GM23338 (cell line): ENCODE results near the gene SH3RF2. TPM values are rescaled to one million over a fixed set of nuclear protein-coding genes. Genes with fewer than 3 reads are reported as not detected.

Experiments
- ATAC-seq: fragments of 200-7000 bp; cut with Tn5 transposase; 3 replicates; pipeline ENCODE4 v1.9.1; 2020
- DNase-seq: peaks from one replicate; pipeline ENCODE4 v3.0.0-alpha.2; 2015; ENCODE audit warnings: low spot score
- H2AFZ ChIP-seq: fragments of 200-600 bp; sonication (generic); 2 replicates; pipeline ENCODE4 v1.8.0; 2016; ENCODE audit warnings: antibody characterized with exemption, mild to moderate bottlenecking, moderate library complexity
- H3F3A ChIP-seq: fragments of 200-600 bp; sonication (generic); replicated peaks from 2 replicates; pipeline ENCODE4 v1.8.0; 2017; ENCODE audit warnings: antibody characterized with exemption, mixed run types, low read depth
- H3K27ac ChIP-seq: fragments of 200-600 bp; sonication (generic); 2 replicates; pipeline ENCODE4 v1.6.1; 2016; ENCODE audit warnings: low read depth
- H3K27me3 ChIP-seq: fragments of 200-600 bp; sonication (generic); 2 replicates; pipeline ENCODE4 v1.8.0; 2016; ENCODE audit warnings: mild to moderate bottlenecking, mixed run types, moderate library complexity; ENCODE audit not compliant: insufficient read depth
- H3K36me3 ChIP-seq: fragments of 200-600 bp; sonication (generic); 2 replicates; pipeline ENCODE4 v1.8.0; 2016; ENCODE audit warnings: mild to moderate bottlenecking; ENCODE audit not compliant: insufficient read depth
- H3K4me1 ChIP-seq: fragments of 200-600 bp; sonication (generic); 2 replicates; pipeline ENCODE4 v1.8.0; 2016; ENCODE audit warnings: mild to moderate bottlenecking, moderate library complexity; ENCODE audit not compliant: insufficient read depth
- H3K4me2 ChIP-seq: fragments of 200-600 bp; sonication (generic); 2 replicates; pipeline ENCODE4 v1.7.1; 2017; ENCODE audit warnings: mixed run types
- H3K4me3 ChIP-seq: fragments of 200-600 bp; sonication (generic); 2 replicates; pipeline ENCODE4 v1.6.1; 2016; ENCODE audit warnings: mixed run types
- H3K79me2 ChIP-seq: fragments of 200-600 bp; sonication (generic); replicated peaks from 2 replicates; pipeline ENCODE4 v1.8.0; 2017; ENCODE audit warnings: mild to moderate bottlenecking; ENCODE audit not compliant: insufficient read depth
- H3K9me2 ChIP-seq: fragments of 200-600 bp; sonication (generic); 2 replicates; pipeline ENCODE4 v1.8.0; 2017; ENCODE audit not compliant: insufficient read depth
- H4K20me1 ChIP-seq: fragments of 200-600 bp; sonication (generic); replicated peaks from 2 replicates; pipeline ENCODE4 v1.8.0; 2017; ENCODE audit warnings: mild to moderate bottlenecking; ENCODE audit not compliant: insufficient read depth
- H3K27ac Mint-ChIP-seq: 2 replicates; pipeline ENCODE4 v1.8.0; 2020; ENCODE audit warnings: inconsistent platforms, mild to moderate bottlenecking, moderate library complexity, mixed read lengths
- H3K27me3 Mint-ChIP-seq: 3 replicates; pipeline ENCODE4 v1.8.0; 2022; ENCODE audit warnings: low read depth, mild to moderate bottlenecking, moderate library complexity, mixed read lengths, inconsistent platforms; ENCODE audit not compliant: insufficient read depth, poor library complexity
- H3K36me3 Mint-ChIP-seq: 3 replicates; pipeline ENCODE4 v1.8.0; 2021; ENCODE audit warnings: low read depth, mild to moderate bottlenecking, inconsistent platforms, moderate library complexity, mixed read lengths
- H3K4me1 Mint-ChIP-seq: 3 replicates; pipeline ENCODE4 v1.8.0; 2020; ENCODE audit warnings: mild to moderate bottlenecking, inconsistent platforms, mixed read lengths
- H3K4me3 Mint-ChIP-seq: 3 replicates; pipeline ENCODE4 v1.8.0; 2021; ENCODE audit warnings: moderate library complexity, mild to moderate bottlenecking, inconsistent platforms, mixed read lengths
- H3K9me3 Mint-ChIP-seq: 3 replicates; pipeline ENCODE4 v1.8.0; 2020; ENCODE audit warnings: moderate library complexity, mild to moderate bottlenecking, inconsistent platforms, mixed read lengths
- CREB1 ChIP-seq: fragments of 250-450 bp; sonication (Bioruptor Pico); IDR thresholded peaks from 2 replicates; pipeline ENCODE4 v1.5.0; 2020; ENCODE audit warnings: low read depth, mild to moderate bottlenecking, moderate library complexity
- CTCF ChIP-seq, 2 experiments: fragments of 200-600 bp in 1 of 2; sonication (generic) in 1 of 2; conservative IDR thresholded peaks; 2 replicates each; pipeline versions ENCODE4 v1.5.1 to v1.6.1; 2016 to 2017; ENCODE audit warnings: antibody characterized with exemption in 2 of 2, low read depth in 2 of 2, mild to moderate bottlenecking in 2 of 2, moderate library complexity in 1 of 2
- ETS1 ChIP-seq: IDR thresholded peaks from 2 replicates; pipeline ENCODE4 v1.6.1; 2016; ENCODE audit warnings: antibody characterized with exemption
- EZH2 ChIP-seq: fragments of 200-600 bp; sonication (generic); IDR thresholded peaks from one replicate; pipeline ENCODE4 v1.8.0; 2017; ENCODE audit warnings: antibody characterized with exemption, mild to moderate bottlenecking, low read depth; ENCODE audit not compliant: unreplicated experiment
- EZH2phosphoT487 ChIP-seq: fragments of 200-600 bp; sonication (generic); IDR thresholded peaks from one replicate; pipeline ENCODE4 v1.8.1; 2018; ENCODE audit warnings: antibody characterized with exemption; ENCODE audit not compliant: unreplicated experiment
- JUNB ChIP-seq: IDR thresholded peaks from one replicate; pipeline ENCODE4 v1.6.1; 2016; ENCODE audit warnings: antibody characterized with exemption; ENCODE audit not compliant: unreplicated experiment
- NANOG ChIP-seq: IDR thresholded peaks from 2 replicates; pipeline ENCODE4 v1.6.1; 2016; ENCODE audit warnings: antibody characterized with exemption, borderline replicate concordance
- POLR2AphosphoS5 ChIP-seq: IDR thresholded peaks from 2 replicates; pipeline ENCODE4 v1.6.1; 2016; ENCODE audit warnings: antibody characterized with exemption, low read depth
- REST ChIP-seq: IDR thresholded peaks from one replicate; pipeline ENCODE4 v1.6.1; 2018; ENCODE audit warnings: antibody characterized with exemption; ENCODE audit not compliant: unreplicated experiment
- STAT1 ChIP-seq: IDR thresholded peaks from one replicate; pipeline ENCODE4 v1.6.1; 2016; ENCODE audit warnings: antibody characterized with exemption; ENCODE audit not compliant: unreplicated experiment
- ZNF114 ChIP-seq: fragments of 250-450 bp; sonication (Bioruptor Pico); IDR thresholded peaks from 2 replicates; pipeline ENCODE4 v1.5.0; 2020; ENCODE audit warnings: mild to moderate bottlenecking, moderate library complexity
- ZNF331 ChIP-seq: fragments of 250-450 bp; sonication (Bioruptor Pico); IDR thresholded peaks from 2 replicates; pipeline ENCODE4 v1.5.0; 2020; ENCODE audit warnings: low read depth, mild to moderate bottlenecking, moderate library complexity
- ZNF462 ChIP-seq: fragments of 250-450 bp; sonication (Bioruptor Pico); IDR thresholded peaks from 2 replicates; pipeline ENCODE4 v1.5.0; 2020; ENCODE audit warnings: mild to moderate bottlenecking, moderate library complexity
- polyA plus RNA-seq: library from polyadenylated mRNA; unstranded; fragments of >200 nt; fragmentation: Nextera tagmentation; extraction: Ambion mirVana; gene quantifications from 2 replicates; pipeline ENCODE4 v1.2.1, GENCODE V29; 2016
- total RNA-seq: library from RNA; depleted of rRNA; stranded (reverse); fragments of >200 nt; shearing (Covaris generic); gene quantifications from 2 replicates; pipeline ENCODE4 v1.2.3, GENCODE V29; 2014

SH3RF2 gene
- total and polyA plus RNA-seq, 2 experiments from 2014 or later = 1.7 to 2.4 TPM

GRCh38 chr5:145976431-145977155 is 40.2 kb downstream of the SH3RF2 start:
- no peaks in the 10 kb centered on the region for H3K79me2 ChIP-seq
- Mint-ChIP-seq H3K9me3 (no peaks in the 10 kb centered on the region), H3K4me3 (no peak overlapping the region), H3K27me3 (no peaks in the 10 kb centered on the region), H3K27ac (no peak overlapping the region), H3K36me3 (no peaks in the 10 kb centered on the region), H3K4me1 (peaks cover under 1% of the 10 kb centered on the region; the same call in 2 of the 3 replicates)
- H3K4me1 ChIP-seq = no peaks in the 10 kb centered on the region
- no peaks in the 10 kb centered on the region for H3K27me3 ChIP-seq
- peaks cover 6% of the 10 kb centered on the region for H3K9me2 ChIP-seq
- H4K20me1 ChIP-seq = no peaks in the 10 kb centered on the region
- DNase-seq = no peak
- H3K4me2 ChIP-seq = no peak overlapping the region
- no peak overlapping the region for H3K4me3 ChIP-seq
- no peaks in the 10 kb centered on the region for H3K36me3 ChIP-seq
- no peak overlapping the region for H3K27ac ChIP-seq
- H2AFZ ChIP-seq = no peak overlapping the region
- no peaks in the 10 kb centered on the region for H3F3A ChIP-seq
- no peak for ATAC-seq
- TF ChIP-seq ZNF114 (CRISPR knock-in tag) = no peak
- no peak for TF ChIP-seq STAT1
- no peak for TF ChIP-seq ETS1
- no peak for TF ChIP-seq REST
- TF ChIP-seq NANOG = no peak
- no peak for TF ChIP-seq JUNB
- no peak for TF ChIP-seq EZH2phosphoT487
- TF ChIP-seq ZNF331 = no peak
- no peak for TF ChIP-seq CREB1 (CRISPR knock-in tag)
- no peak for TF ChIP-seq POLR2AphosphoS5
- TF ChIP-seq ZNF462 (CRISPR knock-in tag) = no peak
- no peak for TF ChIP-seq CTCF (conservative IDR thresholded peaks at IDR 0.05; ENCODE audit: low read depth in 2 of 2)
- no peak for TF ChIP-seq EZH2
